CD14-positive monocyte (primary cell): Measurements from ENCODE around the gene COL4A4. TPM values are rescaled to one million over a fixed set of nuclear protein-coding genes. Genes with fewer than 3 reads are reported as not detected.

Experiments
- DNase-seq, 3 donors: peaks; one replicate each; pipeline ENCODE4 v3.0.0-alpha.2; 2011 to 2022
- H2AFZ ChIP-seq: 2 replicates; pipeline ENCODE4 v1.6.0; 2012; ENCODE audit warnings: mild to moderate bottlenecking, low read depth, low read length, inconsistent platforms; ENCODE audit not compliant: insufficient read depth, poor library complexity, severe bottlenecking
- H3K27ac ChIP-seq, 2 donors: 1 replicate in 1 of 2; 2 replicates in 1 of 2; pipeline ENCODE4 v1.5.1; 2012 to 2013; ENCODE audit warnings: low read length in 2 of 2, control low read depth in 1 of 2, inconsistent platforms in 1 of 2, low read depth in 1 of 2, mild to moderate bottlenecking in 1 of 2
- H3K27me3 ChIP-seq, 2 donors: one replicate each; pipeline versions ENCODE4 v1.6.0 to v1.6.1; 2011 to 2013; ENCODE audit warnings: low read length in 2 of 2; ENCODE audit not compliant: control insufficient read depth in 2 of 2, insufficient read depth in 2 of 2
- H3K36me3 ChIP-seq, 2 donors: replicated peaks in 1 of 2; 1 replicate in 1 of 2; 2 replicates in 1 of 2; pipeline versions ENCODE4 v1.5.1 to v1.6.1; 2012 to 2013; ENCODE audit warnings: low read length in 2 of 2, control low read depth in 1 of 2, inconsistent platforms in 1 of 2, mild to moderate bottlenecking in 1 of 2; ENCODE audit not compliant: insufficient read depth in 2 of 2, control insufficient read depth in 1 of 2
- H3K4me1 ChIP-seq, 2 donors: 1 replicate in 1 of 2; 2 replicates in 1 of 2; pipeline versions ENCODE4 v1.5.1 to v1.6.1; 2012 to 2013; ENCODE audit warnings: low read length in 2 of 2, control low read depth in 1 of 2, inconsistent platforms in 1 of 2, mild to moderate bottlenecking in 1 of 2, moderate library complexity in 1 of 2; ENCODE audit not compliant: insufficient read depth in 2 of 2, control insufficient read depth in 1 of 2
- H3K4me2 ChIP-seq: replicated peaks from 2 replicates; pipeline ENCODE3; 2012; ENCODE audit warnings: low read length, moderate library complexity, mild to moderate bottlenecking; ENCODE audit not compliant: poor library complexity, severe bottlenecking; ENCODE audit errors: extremely low read depth
- H3K4me3 ChIP-seq, 3 experiments: fragments of 200-600 bp in 1 of 3; sonication (generic) in 1 of 3; replicated peaks in 1 of 3; 1 replicate in 2 of 3; 2 replicates in 1 of 3; pipeline ENCODE4 v1.5.1; 2011 to 2013; ENCODE audit warnings: low read length in 3 of 3, mild to moderate bottlenecking in 3 of 3, control low read depth in 2 of 3, low read depth in 2 of 3, inconsistent platforms in 1 of 3, moderate library complexity in 1 of 3
- H3K79me2 ChIP-seq: 2 replicates; pipeline ENCODE4 v1.6.0; 2012; ENCODE audit warnings: mild to moderate bottlenecking, control low read depth, inconsistent platforms, low read length, moderate library complexity; ENCODE audit not compliant: insufficient read depth
- H3K9ac ChIP-seq: 2 replicates; pipeline ENCODE4 v1.6.0; 2017; ENCODE audit warnings: low read length, mild to moderate bottlenecking; ENCODE audit not compliant: insufficient read depth, poor library complexity, severe bottlenecking
- H3K9me3 ChIP-seq, 2 donors: replicated peaks in 1 of 2; 1 replicate in 1 of 2; 2 replicates in 1 of 2; pipeline versions ENCODE4 v1.5.1 to v1.6.1; 2012 to 2013; ENCODE audit warnings: low read length in 2 of 2, control low read depth in 1 of 2; ENCODE audit not compliant: control insufficient read depth in 1 of 2, insufficient read depth in 1 of 2
- H4K20me1 ChIP-seq: 2 replicates; pipeline ENCODE4 v1.6.0; 2012; ENCODE audit warnings: mild to moderate bottlenecking, low read length, control low read depth, moderate library complexity; ENCODE audit not compliant: insufficient read depth
- H3K27ac Mint-ChIP-seq, 7 donors: one replicate each; pipeline ENCODE4 v1.8.0; 2020; ENCODE audit warnings: mild to moderate bottlenecking in 7 of 7, mixed read lengths in 7 of 7, moderate library complexity in 6 of 7, inconsistent platforms in 2 of 7
- H3K27me3 Mint-ChIP-seq, 3 donors: one replicate each; pipeline ENCODE4 v1.8.0; 2021 to 2022; ENCODE audit warnings: low read depth in 3 of 3, mild to moderate bottlenecking in 3 of 3, mixed read lengths in 3 of 3, moderate library complexity in 3 of 3, inconsistent platforms in 1 of 3
- H3K36me3 Mint-ChIP-seq, 2 donors: one replicate each; pipeline ENCODE4 v1.8.0; 2020; ENCODE audit warnings: mixed read lengths in 2 of 2, inconsistent platforms in 1 of 2, mild to moderate bottlenecking in 1 of 2
- H3K4me1 Mint-ChIP-seq: one replicate; pipeline ENCODE4 v1.8.0; 2020; ENCODE audit warnings: mild to moderate bottlenecking, mixed read lengths
- H3K4me3 Mint-ChIP-seq, 2 donors: one replicate each; pipeline ENCODE4 v1.8.0; 2020; ENCODE audit warnings: mild to moderate bottlenecking in 2 of 2, mixed read lengths in 2 of 2, moderate library complexity in 1 of 2
- H3K9me3 Mint-ChIP-seq, 7 donors: one replicate each; pipeline ENCODE4 v1.8.0; 2020 to 2022; ENCODE audit warnings: mixed read lengths in 7 of 7, mild to moderate bottlenecking in 6 of 7, moderate library complexity in 6 of 7, inconsistent platforms in 2 of 7
- CTCF ChIP-seq: fragments of 200-600 bp; IDR thresholded peaks from one replicate; pipeline ENCODE4 v1.8.0; 2022; ENCODE audit warnings: antibody characterized with exemption, mild to moderate bottlenecking
- WGBS: methylation state at CpG from one replicate; pipeline ENCODE4 v1.1.5; 2013; ENCODE audit warnings: missing lambda C conversion rate; ENCODE audit not compliant: insufficient coverage; 5-methylcytosine and 5-hydroxymethylcytosine counted together
- intact Hi-C, 2 donors: fragments of 100-400 bp; cut with micrococcal nuclease; formaldehyde crosslinking; loops; one replicate each; pipeline versions ENCODE4 v1.15.0 to v1.15.1; 2023
- polyA plus RNA-seq, 3 donors: library from polyadenylated mRNA; depleted of rRNA in 1 of 3; unstranded in 2 of 3; stranded (reverse) in 1 of 3; fragments of 300-500 nt in 2 of 3; fragments of >200 nt in 1 of 3; fragmentation: Illumina TruSeq in 2 of 3; gene quantifications; 1 replicate in 2 of 3; 2 replicates in 1 of 3; pipeline ENCODE4 v1.2.3, GENCODE V29; 2012 to 2021

Gene COL4A4
- polyA plus RNA-seq, 3 donors, result 0.03 TPM; not detected in 2

- Mint-ChIP-seq H3K9me3 (peaks cover 0 to 4% (median 0%) of the 10 kb centered on the region in 7 donors), H3K27ac (no peak overlapping the region), H3K4me3 (no peak overlapping the region), H3K27me3 (peaks cover 0 to 5% (median 0%) of the 10 kb centered on the region in 3 donors), H3K4me1 (peaks cover 21% of the 10 kb centered on the region), H3K36me3 (no peaks in the 10 kb centered on the region)
- Histone ChIP-seq H2AFZ (no peak overlapping the region), H4K20me1 (no peaks in the 10 kb centered on the region), H3K4me2 (no peak overlapping the region), H3K27me3 (no peaks in the 10 kb centered on the region), H3K27ac (no peak overlapping the region), H3K4me1 (peaks cover 17 to 18% of the 10 kb centered on the region in 2 donors), H3K36me3 (no peaks in the 10 kb centered on the region), H3K79me2 (no peaks in the 10 kb centered on the region), H3K9ac (no peak overlapping the region), H3K9me3 (no peaks in the 10 kb centered on the region), H3K4me3 (no peak overlapping the region)
- intact Hi-C loops, result no loop called here
- no peak for DNase-seq
- 92% methylated on average over 2 of the region's 3 CpGs for WGBS
- TF ChIP-seq CTCF, result no peak
These were observed 132.6 kb downstream of the COL4A4 start for GRCh38 chr2:227031379-227031778.

- Mint-ChIP-seq H3K27ac (no peak overlapping the region), H3K9me3 (peaks cover 0 to 4% (median 0%) of the 10 kb centered on the region in 7 donors), H3K36me3 (no peaks in the 10 kb centered on the region), H3K4me1 (peaks cover 21% of the 10 kb centered on the region), H3K4me3 (no peak overlapping the region), H3K27me3 (peaks cover 0 to 4% (median 0%) of the 10 kb centered on the region in 3 donors)
- H3K36me3 ChIP-seq, result no peaks in the 10 kb centered on the region
- no peak for DNase-seq
- no peak overlapping the region for H3K9ac ChIP-seq
- WGBS, result 100% methylated on average over 1 of the region's 2 CpGs
- H3K27me3 ChIP-seq, result no peaks in the 10 kb centered on the region
- H3K4me1 ChIP-seq, result peaks cover 17 to 18% of the 10 kb centered on the region in 2 donors
- no peak overlapping the region for H3K4me2 ChIP-seq
- H3K9me3 ChIP-seq, result no peaks in the 10 kb centered on the region
- no peak overlapping the region for H3K27ac ChIP-seq
- TF ChIP-seq CTCF, result no peak
- H3K79me2 ChIP-seq, result no peaks in the 10 kb centered on the region
- H4K20me1 ChIP-seq, result no peaks in the 10 kb centered on the region
- intact Hi-C loops, result no loop called here
- H2AFZ ChIP-seq, result no peak overlapping the region
- H3K4me3 ChIP-seq, result no peak overlapping the region
These were observed 133.2 kb downstream of the COL4A4 start for GRCh38 chr2:227030789-227031188.
